GM21529 (cell line): ENCODE results near the gene PBX1.

Source experiments
- ATAC-seq: cut with Tn5 transposase; IDR thresholded peaks from one replicate; pipeline ENCODE4 v1.9.1; 2021; ENCODE audit not compliant: unreplicated experiment

The PBX1 gene

GRCh38 chr1:164662462-164662861 is 103.5 kb downstream of the PBX1 start:
- no peak for ATAC-seq

GRCh38 chr1:164662955-164663354 is 104.0 kb downstream of the PBX1 start:
- no peak for ATAC-seq

GRCh38 chr1:164664127-164664526 is 105.1 kb downstream of the PBX1 start:
- no peak for ATAC-seq

- no peak for ATAC-seq
Measured at GRCh38 chr1:164667001-164667400, 108.0 kb downstream of the PBX1 start.

- ATAC-seq: no peak
Measured at GRCh38 chr1:164667600-164667999, 108.6 kb downstream of the PBX1 start.

GRCh38 chr1:164668491-164669400 is 109.8 kb downstream of the PBX1 start:
- ATAC-seq: no peak

- no peak for ATAC-seq
Measured at GRCh38 chr1:164670026-164670425, 111.0 kb downstream of the PBX1 start.

GRCh38 chr1:164670786-164671185 is 111.8 kb downstream of the PBX1 start:
- no peak for ATAC-seq

- no peak for ATAC-seq
Measured at GRCh38 chr1:164671323-164671965, 112.5 kb downstream of the PBX1 start.

- no peak for ATAC-seq
Measured at GRCh38 chr1:164671966-164672571, 113.1 kb downstream of the PBX1 start.

GRCh38 chr1:164672588-164672987 is 113.6 kb downstream of the PBX1 start:
- ATAC-seq: no peak

GRCh38 chr1:164673584-164674214 is 114.7 kb downstream of the PBX1 start:
- no peak for ATAC-seq

GRCh38 chr1:164675342-164675904 is 116.4 kb downstream of the PBX1 start:
- no peak for ATAC-seq

GRCh38 chr1:164678136-164678700 is 119.2 kb downstream of the PBX1 start:
- no peak for ATAC-seq

GRCh38 chr1:164682570-164682969 is 123.6 kb downstream of the PBX1 start:
- no peak for ATAC-seq

GRCh38 chr1:164683235-164683634 is 124.3 kb downstream of the PBX1 start:
- no peak for ATAC-seq

- no peak for ATAC-seq
Measured at GRCh38 chr1:164685266-164686035, 126.5 kb downstream of the PBX1 start.

GRCh38 chr1:164687777-164688176 is 128.8 kb downstream of the PBX1 start:
- no peak for ATAC-seq

GRCh38 chr1:164688791-164689190 is 129.8 kb downstream of the PBX1 start:
- ATAC-seq: no peak
